Thyroid gland (tissue), 4 donors: ENCODE results near the gene ADAD2. TPM values are rescaled to one million over a fixed set of nuclear protein-coding genes. Genes with fewer than 3 reads are reported as not detected.

Experiments
- DNase-seq, 2 donors: peaks; one replicate each; pipeline ENCODE4 v3.0.0-alpha.2; 2019
- H3K27ac ChIP-seq, 3 donors: fragments of 200-600 bp; sonication (generic); 1 replicate in 2 of 3; 2 replicates in 1 of 3; pipeline ENCODE4 v1.5.1; 2016 to 2019; ENCODE audit warnings: mild to moderate bottlenecking in 1 of 3, moderate library complexity in 1 of 3
- H3K27me3 ChIP-seq: fragments of 200-600 bp; sonication (generic); one replicate; pipeline ENCODE4 v1.5.1; 2019
- H3K36me3 ChIP-seq, 2 donors: fragments of 200-600 bp; sonication (generic); one replicate each; pipeline ENCODE4 v1.5.1; 2016 to 2019
- H3K4me1 ChIP-seq, 2 donors: fragments of 200-600 bp; sonication (generic); one replicate each; pipeline ENCODE4 v1.5.1; 2017 to 2019
- H3K4me3 ChIP-seq, 3 donors: fragments of 200-600 bp; sonication (generic); replicated peaks in 1 of 3; 1 replicate in 2 of 3; 2 replicates in 1 of 3; pipeline ENCODE4 v1.5.1; 2016; ENCODE audit warnings: mild to moderate bottlenecking in 1 of 3
- H3K9me3 ChIP-seq: fragments of 200-600 bp; sonication (generic); one replicate; pipeline ENCODE4 v1.5.1; 2017
- POLR2A ChIP-seq, 2 donors: fragments of 450-650 bp; IDR thresholded peaks; one replicate each; pipeline ENCODE4 v1.6.1; 2017; ENCODE audit warnings: antibody characterized with exemption in 2 of 2, mild to moderate bottlenecking in 2 of 2, moderate library complexity in 1 of 2
- WGBS, 2 donors: methylation state at CpG; one replicate each; pipeline ENCODE4 v1.1.5; 2017; 5-methylcytosine and 5-hydroxymethylcytosine counted together
- intact Hi-C: fragments of 100-400 bp; cut with DNase I; formaldehyde crosslinking; loops from one replicate; pipeline ENCODE4 v1.15.1; 2023
- total RNA-seq, 4 donors: library from RNA; depleted of rRNA; stranded (reverse); fragments of >200 nt; gene quantifications; one replicate each; pipeline ENCODE4 v1.2.3, GENCODE V29; 2016
- TF ChIP-seq, protein P1 (sequence below), 6 experiments: fragments of 200-600 bp in 3 of 6; fragments of 450-650 bp in 3 of 6; sonication (generic) in 3 of 6; IDR thresholded peaks; one replicate each; pipeline ENCODE4 v1.5.1; 2016 to 2019; ENCODE audit warnings: antibody characterized with exemption in 6 of 6, mild to moderate bottlenecking in 2 of 6, inconsistent platforms in 1 of 6, moderate library complexity in 1 of 6

Gene ADAD2
- total RNA-seq, 4 donors from 2014 or later = 0.24 to 0.78 (median 0.54) TPM

DNA sequence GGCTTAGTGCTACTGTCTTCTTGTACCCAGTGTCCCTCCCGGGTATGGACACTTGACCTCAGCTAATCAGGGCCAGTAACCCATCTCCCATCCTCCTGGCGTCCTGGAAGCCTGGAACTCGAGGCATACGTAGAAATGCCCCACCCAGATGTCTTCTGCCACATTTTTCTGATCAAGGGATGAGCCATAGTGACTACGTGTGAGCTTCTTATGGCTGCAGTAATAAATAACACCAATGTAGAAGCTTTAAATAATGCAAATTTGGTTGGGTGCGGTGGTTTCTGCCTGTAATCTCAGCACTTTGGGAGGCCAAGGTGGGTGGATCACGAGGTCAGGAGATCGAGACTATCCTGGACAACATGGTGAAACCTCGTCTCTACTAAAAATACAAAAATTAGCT is 51.9 kb downstream of the ADAD2 start:
- TF ChIP-seq POLR2A (IDR thresholded peaks at IDR 0.05) = no peak
- TF ChIP-seq, protein P1, sequence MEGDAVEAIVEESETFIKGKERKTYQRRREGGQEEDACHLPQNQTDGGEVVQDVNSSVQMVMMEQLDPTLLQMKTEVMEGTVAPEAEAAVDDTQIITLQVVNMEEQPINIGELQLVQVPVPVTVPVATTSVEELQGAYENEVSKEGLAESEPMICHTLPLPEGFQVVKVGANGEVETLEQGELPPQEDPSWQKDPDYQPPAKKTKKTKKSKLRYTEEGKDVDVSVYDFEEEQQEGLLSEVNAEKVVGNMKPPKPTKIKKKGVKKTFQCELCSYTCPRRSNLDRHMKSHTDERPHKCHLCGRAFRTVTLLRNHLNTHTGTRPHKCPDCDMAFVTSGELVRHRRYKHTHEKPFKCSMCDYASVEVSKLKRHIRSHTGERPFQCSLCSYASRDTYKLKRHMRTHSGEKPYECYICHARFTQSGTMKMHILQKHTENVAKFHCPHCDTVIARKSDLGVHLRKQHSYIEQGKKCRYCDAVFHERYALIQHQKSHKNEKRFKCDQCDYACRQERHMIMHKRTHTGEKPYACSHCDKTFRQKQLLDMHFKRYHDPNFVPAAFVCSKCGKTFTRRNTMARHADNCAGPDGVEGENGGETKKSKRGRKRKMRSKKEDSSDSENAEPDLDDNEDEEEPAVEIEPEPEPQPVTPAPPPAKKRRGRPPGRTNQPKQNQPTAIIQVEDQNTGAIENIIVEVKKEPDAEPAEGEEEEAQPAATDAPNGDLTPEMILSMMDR (IDR thresholded peaks at IDR 0.05) = no peak
- intact Hi-C loops = no loop called here
- WGBS, 2 donors = 87 to 89% methylated on average over 9 of the region's 9 CpGs
- H3K27me3 ChIP-seq = no peaks in the 10 kb centered on the region
- H3K4me3 ChIP-seq = no peak overlapping the region
- no peaks in the 10 kb centered on the region for H3K36me3 ChIP-seq
- DNase-seq = no peak
- H3K27ac ChIP-seq = no peak overlapping the region
- H3K9me3 ChIP-seq = no peaks in the 10 kb centered on the region
- H3K4me1 ChIP-seq = peaks cover 12 to 18% of the 10 kb centered on the region in 2 donors

DNA sequence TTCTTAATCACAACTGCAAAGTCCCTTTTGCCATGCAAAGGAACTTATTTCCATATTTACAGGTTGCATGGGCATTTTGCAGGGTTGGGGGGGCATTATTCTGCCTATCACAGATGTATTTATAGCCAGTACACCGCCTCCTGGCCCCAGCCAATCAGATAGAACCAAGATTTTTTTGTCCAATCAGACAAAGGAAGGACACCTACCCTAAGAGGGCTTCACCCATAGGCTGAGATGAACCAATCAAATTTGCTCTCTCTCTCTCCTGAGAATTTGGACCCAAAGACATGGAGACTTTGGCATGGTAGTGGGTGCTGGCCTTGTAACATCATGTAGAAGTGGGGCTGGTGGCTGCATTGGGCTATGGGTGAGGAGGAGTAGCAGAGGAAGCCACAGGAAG is 52.8 kb downstream of the ADAD2 start:
- WGBS, 2 donors = 93 to 100% methylated on average over 1 of the region's 1 CpG
- Histone ChIP-seq H3K27me3 (no peaks in the 10 kb centered on the region), H3K9me3 (no peaks in the 10 kb centered on the region), H3K4me1 (peaks cover 9% of the 10 kb centered on the region in 2 donors), H3K36me3 (no peaks in the 10 kb centered on the region), H3K4me3 (no peak overlapping the region), H3K27ac (no peak overlapping the region)
- no peak for TF ChIP-seq POLR2A (IDR thresholded peaks at IDR 0.05)
- TF ChIP-seq, protein P1 (IDR thresholded peaks at IDR 0.05) = no peak
- intact Hi-C loops = no loop called here
- DNase-seq = no peak

DNA sequence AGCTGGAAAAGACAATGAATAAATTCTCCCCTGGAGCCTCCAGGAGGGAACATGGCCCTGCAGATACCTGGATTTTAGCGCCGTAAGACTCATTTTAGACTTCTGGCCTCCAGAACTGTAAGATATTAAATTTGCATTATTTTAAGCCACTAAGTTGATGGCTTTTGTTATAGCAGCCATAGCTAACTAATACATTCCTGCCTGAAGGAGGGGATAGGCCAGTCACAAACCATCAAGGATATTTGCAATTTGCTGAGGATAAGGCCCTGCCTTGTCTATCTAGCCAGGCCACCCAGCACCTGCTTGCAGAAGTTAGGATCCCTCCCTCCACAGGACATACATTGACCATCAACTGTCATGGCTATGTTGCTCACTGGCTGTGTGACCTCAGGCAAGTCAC is 53.8 kb downstream of the ADAD2 start:
- DNase-seq = no peak
- no peak for TF ChIP-seq POLR2A (IDR thresholded peaks at IDR 0.05)
- TF ChIP-seq, protein P1 (IDR thresholded peaks at IDR 0.05) = no peak

DNA sequence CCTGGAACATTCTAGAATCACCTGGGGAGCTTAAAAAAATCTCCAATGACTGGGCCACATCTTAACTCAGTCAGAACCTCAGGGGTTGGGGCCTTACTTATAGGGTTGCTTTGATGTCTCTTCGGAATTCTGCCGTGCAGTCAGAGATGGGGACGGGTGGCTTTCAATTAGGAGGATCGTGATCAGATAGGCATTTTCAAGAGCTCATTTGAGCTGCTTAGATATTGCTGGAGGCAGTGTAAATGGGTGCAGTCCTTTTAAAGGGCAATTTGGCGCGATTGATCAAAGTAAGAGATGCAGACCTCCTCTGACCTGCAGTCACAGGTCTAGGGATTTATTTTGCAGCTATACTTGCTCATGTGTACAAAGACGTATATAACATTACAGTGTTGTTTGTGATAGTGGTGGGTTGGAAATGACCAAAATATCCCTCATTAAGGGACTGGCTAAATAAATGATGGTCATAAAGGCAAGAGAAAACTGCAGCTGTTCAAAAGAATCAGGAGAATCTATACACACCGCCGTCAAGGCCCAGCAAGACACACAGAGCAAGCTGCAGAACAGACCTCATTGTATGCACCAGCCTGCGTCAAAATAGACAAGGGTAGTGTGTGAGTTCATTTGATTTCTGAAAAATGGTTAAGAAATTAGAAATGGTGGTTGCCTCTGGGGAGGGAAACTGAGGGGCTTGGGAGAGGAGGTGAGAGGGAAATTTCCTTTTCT is 55.2 kb downstream of the ADAD2 start:
- no peak for DNase-seq
- TF ChIP-seq, protein P1 (IDR thresholded peaks at IDR 0.05) = no peak
- no peak for TF ChIP-seq POLR2A (IDR thresholded peaks at IDR 0.05)
- H3K36me3 ChIP-seq = no peaks in the 10 kb centered on the region
- intact Hi-C loops = no loop called here
- no peak overlapping the region for H3K27ac ChIP-seq
- WGBS, 2 donors = 90% methylated on average over 10 of the region's 10 CpGs
- no peaks in the 10 kb centered on the region for H3K9me3 ChIP-seq
- no peaks in the 10 kb centered on the region for H3K27me3 ChIP-seq
- H3K4me1 ChIP-seq = no peaks in the 10 kb centered on the region
- no peak overlapping the region for H3K4me3 ChIP-seq

More for the DNA sequence above, 53.8 kb downstream of the ADAD2 start:
- no peaks in the 10 kb centered on the region for H3K4me1 ChIP-seq
- 94 to 98% methylated on average over 2 of the region's 2 CpGs for WGBS, 2 donors
- no peaks in the 10 kb centered on the region for H3K36me3 ChIP-seq
- H3K4me3 ChIP-seq = no peak overlapping the region
- H3K27ac ChIP-seq = no peak overlapping the region
- no peaks in the 10 kb centered on the region for H3K9me3 ChIP-seq
- H3K27me3 ChIP-seq = no peaks in the 10 kb centered on the region
- intact Hi-C loops = no loop called here

DNA sequence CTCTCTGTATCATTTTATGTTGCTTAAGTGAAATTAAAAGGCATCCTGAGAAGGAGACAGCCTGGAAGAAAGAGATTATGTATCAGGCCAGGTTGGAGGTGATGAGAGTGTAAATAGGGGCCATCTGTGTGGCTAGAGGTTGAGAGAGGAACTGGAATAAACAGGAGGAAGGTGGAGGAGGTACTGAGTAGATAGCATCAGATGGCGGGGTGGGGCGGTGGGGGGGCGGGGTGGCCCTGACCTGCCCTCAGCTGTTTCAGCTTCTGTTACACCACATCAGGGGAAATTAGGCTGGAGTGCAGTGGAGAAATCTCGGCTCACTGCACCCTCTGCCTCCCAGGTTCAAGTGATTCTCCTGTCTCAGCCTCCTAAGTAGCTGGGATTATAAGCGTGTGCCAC is 55.7 kb downstream of the ADAD2 start:
- Histone ChIP-seq H3K4me3 (no peak overlapping the region), H3K36me3 (no peaks in the 10 kb centered on the region), H3K4me1 (no peaks in the 10 kb centered on the region), H3K9me3 (no peaks in the 10 kb centered on the region), H3K27me3 (no peaks in the 10 kb centered on the region), H3K27ac (no peak overlapping the region)
- DNase-seq = no peak
- WGBS, 2 donors = 85 to 93% methylated on average over 5 of the region's 5 CpGs
- intact Hi-C loops = no loop called here
- TF ChIP-seq, protein P1 (IDR thresholded peaks at IDR 0.05) = no peak
- no peak for TF ChIP-seq POLR2A (IDR thresholded peaks at IDR 0.05)
